SH-SY5Y (cell line): ENCODE measurements around the gene NRG3.

ENCODE experiments used
- GATA2 ChIP-seq: IDR thresholded peaks from 2 replicates; pipeline ENCODE4 v1.6.1; 2011; ENCODE audit warnings: mild to moderate bottlenecking, low read depth, low read length
- GATA3 ChIP-seq: IDR thresholded peaks from 2 replicates; pipeline ENCODE4 v1.6.1; 2011; ENCODE audit warnings: low read depth, mild to moderate bottlenecking, low read length, moderate library complexity

The NRG3 gene

DNA sequence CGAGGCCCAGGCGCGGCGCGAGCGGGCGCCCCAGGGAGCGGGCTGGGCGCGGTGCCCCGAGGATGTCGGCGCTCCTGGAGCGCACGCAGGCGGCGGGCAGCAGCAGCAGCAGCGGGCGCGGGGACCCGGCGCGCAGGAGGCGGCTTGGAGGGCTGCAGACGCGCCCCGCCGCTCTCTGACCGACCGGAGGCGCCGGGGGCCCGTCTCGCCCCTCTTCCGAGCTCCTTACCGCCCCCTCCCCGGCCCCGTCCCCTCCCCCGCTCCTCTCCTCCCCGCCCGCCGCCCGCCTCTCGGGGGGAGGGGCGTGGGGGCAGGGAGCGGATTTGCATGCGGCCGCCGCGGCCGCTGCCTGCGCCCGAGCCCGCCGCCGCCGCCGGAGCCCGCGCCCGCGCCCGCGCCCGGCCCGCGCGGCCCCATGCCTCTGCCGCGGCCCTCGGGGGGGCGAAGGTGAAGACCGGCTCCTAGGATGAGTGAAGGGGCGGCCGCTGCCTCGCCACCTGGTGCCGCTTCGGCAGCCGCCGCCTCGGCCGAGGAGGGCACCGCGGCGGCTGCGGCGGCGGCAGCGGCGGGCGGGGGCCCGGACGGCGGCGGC is at the start of gene NRG3:
Gene NRG3 (plus strand): TSS at position 320 of the 592 bp plus-strand sequence.
- TF ChIP-seq GATA3 (no peak), GATA2 (no peak)

DNA sequence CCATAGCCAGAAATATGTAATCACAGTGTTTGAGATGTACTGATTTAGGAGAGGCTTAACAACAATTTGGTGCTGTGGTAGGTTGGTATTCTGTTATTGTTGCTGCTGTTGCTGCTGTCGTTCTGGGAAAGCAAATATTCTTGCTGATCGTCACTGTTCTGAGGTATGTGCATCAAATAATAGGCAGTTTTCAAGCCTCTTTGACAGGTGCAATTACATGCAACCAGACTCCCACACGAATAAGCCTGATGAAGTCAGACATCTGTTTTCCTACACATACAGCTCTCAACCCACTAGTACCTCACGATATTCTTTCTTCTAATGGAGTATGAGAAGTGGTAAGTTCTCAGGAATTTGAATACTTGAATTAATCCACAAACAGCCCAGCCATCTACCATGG is 46.7 kb upstream of the NRG3 start:
- TF ChIP-seq GATA2, result no peak
- no peak for TF ChIP-seq GATA3

DNA sequence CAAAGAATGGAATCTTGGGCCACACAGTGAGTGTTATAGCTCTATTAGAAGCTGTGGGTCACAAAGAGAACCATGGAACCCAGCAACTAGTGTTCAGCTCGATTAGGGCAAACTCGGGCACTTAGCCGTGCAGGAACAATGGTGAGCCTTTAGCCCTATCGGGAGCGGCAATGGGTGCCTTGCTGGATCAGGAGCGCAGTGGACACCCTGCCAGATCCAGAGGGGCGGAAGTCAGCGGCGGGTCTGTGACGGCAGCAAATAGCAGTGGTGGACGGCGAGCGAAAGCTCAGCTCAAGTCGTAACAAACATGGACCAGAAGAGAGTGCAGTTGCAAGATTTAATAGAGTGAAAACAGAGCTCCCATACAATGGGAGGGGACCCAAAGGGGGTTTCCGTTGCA is 43.9 kb upstream of the NRG3 start:
- TF ChIP-seq GATA3 (no peak), GATA2 (no peak)

DNA sequence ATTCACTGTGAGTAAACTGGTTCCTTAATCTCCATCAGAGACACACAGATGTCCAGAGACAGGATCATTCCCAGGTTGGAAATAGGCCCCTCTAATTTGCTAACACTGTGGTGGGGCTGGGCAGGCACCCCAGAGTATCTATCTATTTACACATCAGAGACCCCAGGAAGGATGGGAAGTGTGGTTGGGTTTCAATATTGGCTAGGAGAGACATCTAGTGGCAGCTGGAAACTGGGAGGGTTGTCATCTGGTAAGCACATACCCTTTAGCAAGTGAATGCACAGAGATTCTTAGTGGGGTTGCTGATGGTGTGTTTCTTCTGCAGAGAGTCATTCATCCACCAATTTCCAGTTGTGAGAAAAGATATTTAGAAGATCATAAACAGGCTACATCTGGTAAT is 36.0 kb upstream of the NRG3 start:
- TF ChIP-seq GATA2 (0 out of 2 replicates have a peak, but pooled peaks have one; percentile 7), GATA3 (no peak)

DNA sequence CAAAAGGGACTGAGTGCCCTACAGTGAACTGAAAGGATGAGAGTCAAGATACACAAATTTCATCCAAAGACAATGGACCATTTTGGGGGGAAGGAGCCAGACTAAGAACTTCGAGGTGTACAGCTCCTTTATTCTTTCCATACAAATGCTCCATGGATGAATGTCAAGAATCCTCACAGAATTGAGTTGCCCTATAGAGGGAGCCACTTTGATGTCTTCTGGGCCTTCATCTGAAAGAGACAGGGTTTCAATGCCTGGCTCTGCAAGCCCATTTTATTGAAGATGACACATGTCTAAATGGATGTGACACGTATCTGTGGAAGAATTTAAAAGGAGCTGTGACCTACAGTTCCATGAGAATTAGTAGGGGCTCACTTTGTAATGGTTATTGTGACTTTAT is 32.0 kb upstream of the NRG3 start:
- no peak for TF ChIP-seq GATA3
- no peak for TF ChIP-seq GATA2

DNA sequence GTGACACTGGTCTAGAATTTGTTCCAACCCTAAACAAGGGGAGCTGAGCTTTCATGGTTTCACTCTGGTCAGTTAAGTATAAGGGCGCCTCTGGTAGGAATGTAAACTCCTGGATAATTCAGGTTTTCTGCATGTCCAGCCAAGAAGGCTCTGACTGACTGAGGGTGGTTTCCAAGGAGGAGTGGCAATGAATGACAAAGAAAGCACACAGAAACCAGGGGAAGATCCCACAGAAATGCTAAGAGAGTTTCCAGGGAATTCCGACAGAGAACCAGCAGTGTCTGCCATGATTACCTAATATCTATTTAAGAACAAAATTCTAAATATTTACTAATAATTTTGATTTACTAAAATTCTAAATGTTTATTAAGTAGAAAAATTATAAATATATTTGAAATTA is 27.3 kb upstream of the NRG3 start:
- no peak for TF ChIP-seq GATA2
- TF ChIP-seq GATA3, result no peak

DNA sequence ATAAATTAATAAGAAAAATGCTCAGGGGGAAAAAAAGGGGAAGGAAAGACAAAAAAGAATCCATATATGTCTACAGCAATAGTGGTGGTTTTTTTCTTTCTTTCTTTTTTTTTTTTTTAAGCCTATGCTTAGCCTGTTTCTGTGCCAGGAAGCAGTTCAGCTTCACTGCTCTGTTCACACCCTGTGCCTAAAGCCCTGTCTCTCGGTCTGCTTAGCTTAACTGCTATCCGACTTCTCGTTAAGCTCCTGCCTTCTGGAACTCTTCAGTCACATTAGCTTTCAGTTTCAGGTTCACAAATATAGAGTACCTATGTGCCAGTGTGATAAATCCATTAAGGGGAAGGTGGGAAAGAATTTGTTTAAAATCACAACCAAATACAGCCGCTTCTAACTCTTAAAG is 26.5 kb upstream of the NRG3 start:
- TF ChIP-seq GATA3 (no peak), GATA2 (no peak)

DNA sequence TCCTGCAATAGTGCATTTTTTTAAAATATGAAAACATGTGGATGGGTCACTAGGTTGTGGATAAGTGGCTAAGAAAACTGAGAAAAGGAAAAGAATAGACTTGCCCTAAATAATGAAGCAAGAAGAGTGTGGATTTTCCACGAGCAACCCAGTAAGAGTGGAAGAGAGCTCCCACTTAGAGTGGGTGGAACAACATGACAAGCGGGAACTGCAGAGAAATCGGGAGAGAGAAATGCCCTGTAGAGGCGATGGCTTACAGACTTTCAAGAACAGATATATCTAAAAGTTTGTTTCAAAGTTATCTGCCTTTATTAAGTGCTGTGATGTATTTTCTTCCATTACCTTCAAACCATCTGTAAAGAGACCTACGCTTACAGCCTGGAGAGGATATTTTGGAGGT is 26.1 kb upstream of the NRG3 start:
- no peak for TF ChIP-seq GATA3
- no peak for TF ChIP-seq GATA2

DNA sequence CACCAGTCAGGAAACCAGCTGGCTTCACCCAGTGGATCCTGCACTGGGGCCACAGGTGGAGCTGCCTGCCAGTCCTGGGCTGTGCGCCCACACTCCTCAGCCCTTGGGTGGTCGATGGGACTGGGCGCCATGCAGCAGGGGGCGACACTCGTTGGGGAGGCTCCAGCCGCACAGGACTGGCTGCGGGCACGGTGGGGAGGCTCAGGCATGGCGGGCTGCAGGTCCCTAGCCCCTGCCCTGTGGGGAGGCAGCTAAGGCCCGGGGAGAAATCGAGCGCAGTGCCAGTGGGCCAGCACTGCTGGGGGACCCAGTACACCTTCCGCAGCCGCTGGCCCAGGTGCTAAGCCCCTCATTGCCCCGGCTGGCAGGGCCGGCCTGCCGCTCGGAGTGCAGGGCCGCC is 12.4 kb upstream of the NRG3 start:
- TF ChIP-seq GATA2 (no peak), GATA3 (no peak)

DNA sequence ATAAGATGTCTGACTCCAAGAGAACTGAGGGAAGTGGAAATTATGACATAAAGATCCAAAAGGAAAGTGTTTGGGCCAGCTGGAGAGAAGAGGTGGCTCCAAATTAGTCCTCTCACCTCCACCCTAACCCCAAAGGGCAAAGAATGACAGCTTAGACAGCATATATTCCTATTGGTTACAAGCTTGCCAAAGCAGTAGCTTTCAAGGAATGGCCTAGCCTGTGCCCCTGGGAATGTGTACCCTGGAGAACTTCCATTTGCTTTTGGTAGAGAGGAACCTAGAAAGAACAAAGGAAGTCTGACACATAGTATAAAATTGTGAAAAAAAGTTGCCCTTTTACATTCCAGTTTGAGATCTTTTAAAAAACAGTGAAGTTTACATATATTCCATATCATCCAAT is 11.2 kb upstream of the NRG3 start:
- TF ChIP-seq GATA3 (no peak), GATA2 (no peak)

DNA sequence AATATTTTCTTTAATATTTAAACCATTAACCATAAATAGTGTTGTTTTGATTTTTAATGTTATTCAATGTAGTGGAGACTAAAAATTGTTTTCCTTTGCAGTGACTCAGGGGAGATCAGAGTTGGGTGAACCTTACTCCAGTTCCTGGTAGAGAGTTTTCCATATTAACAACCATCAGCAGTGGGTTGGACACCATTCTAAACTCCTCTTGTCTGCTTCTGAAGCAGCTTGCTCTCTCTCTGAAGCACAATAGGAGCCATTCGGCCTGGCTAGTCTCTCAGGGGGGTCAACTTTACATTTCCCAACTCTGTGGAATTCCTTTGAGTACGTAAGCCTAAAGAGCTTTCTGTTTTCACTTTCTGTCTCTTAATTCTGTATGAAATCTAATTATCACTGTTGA is 9.4 kb upstream of the NRG3 start:
- TF ChIP-seq GATA3 (no peak), GATA2 (no peak)

DNA sequence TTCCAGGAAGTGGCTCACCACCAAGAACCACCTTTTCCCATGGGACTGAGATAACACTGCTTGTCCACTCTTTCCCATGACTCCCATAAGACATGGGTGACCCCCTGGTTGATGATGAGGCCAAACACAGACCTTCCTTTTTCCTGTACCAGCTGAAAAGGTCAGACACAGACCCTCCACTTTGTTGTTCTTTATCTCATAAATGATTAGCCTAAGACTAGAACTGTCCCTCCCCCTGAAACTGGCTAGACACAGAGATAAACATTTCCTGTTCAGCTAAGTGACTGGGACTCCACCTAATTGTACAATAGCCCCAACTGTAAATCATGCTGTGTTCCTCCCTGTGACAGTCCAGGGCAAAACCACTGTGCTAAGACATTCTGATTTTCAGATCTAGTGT is 8.2 kb upstream of the NRG3 start:
- TF ChIP-seq GATA2 (no peak), GATA3 (no peak)

DNA sequence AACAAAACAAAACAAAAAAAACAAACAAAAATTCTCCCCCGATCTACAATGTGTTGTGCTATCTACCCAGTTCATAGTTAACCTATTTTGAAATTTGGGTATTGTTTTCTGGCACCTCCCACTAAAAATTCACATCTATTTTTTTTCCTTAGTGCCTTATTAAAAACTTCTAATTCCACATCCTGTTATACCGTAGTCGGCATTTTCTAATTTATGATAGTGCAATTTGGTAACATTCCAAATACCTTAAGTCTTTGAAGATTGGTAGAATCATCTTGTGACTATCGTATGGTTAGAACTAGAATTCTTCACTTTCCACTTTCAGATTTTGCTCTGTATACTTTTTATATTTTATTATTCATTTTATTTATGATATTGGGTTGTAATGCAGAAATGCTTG is 4.5 kb upstream of the NRG3 start:
- TF ChIP-seq GATA3 (no peak), GATA2 (no peak)

DNA sequence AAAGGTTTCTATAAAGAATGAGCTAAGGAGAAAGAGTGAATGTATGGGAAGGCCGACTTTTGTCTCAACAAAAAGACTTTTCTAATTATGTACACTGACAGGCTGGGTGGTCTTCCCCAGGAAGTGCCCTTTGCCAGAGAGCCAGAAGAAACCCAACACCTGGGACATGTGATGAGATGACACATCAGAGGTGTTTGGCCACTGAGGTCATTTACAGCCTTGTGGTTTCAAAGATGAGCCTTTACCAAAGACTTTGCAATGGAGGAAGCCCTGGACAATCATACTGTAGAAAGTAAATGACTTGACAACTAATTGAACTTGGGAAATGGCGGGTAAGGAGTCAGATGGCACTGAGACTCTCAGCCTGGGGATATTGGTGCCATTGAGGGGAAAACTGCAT is 3.4 kb upstream of the NRG3 start:
- TF ChIP-seq GATA3 (no peak), GATA2 (no peak)

DNA sequence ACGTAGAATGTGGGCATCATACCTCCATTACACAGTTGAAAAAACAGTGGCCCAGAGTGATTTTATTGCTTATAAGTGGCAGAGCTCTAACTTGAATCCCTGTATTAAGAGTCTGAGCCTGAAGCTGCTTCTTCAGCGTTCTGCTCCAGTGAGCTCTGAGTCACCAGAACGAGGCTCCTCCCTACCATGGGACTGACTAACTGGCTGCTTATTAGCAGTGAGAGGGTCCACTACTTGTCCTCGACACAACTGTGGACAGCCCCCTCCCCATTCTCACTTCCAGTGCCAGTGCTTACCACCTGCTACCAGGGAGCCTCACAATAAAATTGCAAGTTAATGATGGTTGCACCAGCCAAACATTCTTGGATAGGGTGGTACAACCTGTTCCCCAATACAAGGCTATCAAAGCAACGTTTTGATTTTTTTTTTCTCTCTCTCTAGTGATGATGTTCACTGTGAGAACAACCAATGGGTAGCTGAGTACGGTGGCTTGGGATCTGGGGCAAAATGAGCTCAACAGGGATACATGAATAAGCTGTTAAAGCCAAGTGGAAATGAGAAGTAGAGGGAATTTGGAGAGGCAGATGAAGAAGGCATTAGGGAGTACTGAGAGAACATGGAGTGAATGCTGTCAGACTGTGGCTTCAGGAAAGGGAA is 2.7 kb upstream of the NRG3 start:
- TF ChIP-seq GATA3 (no peak), GATA2 (no peak)
